Esophagus squamous epithelium (tissue), 5 donors: ENCODE data around the gene TNNT1. TPM values are rescaled to one million over a fixed set of nuclear protein-coding genes. Genes with fewer than 3 reads are reported as not detected.

Source experiments
- DNase-seq: peaks from one replicate; lab custom pipeline; 2025; lab: John Stamatoyannopoulos, UW
- H3K27ac ChIP-seq, 4 donors: fragments of 200-600 bp; sonication (generic); one replicate each; pipeline ENCODE4 v1.5.1; 2016 to 2019; ENCODE audit warnings: mild to moderate bottlenecking in 1 of 4
- H3K27me3 ChIP-seq, 4 donors: fragments of 200-600 bp; sonication (generic); 1 replicate in 3 of 4; 2 replicates in 1 of 4; pipeline versions ENCODE4 v1.5.1 to v1.6.0; 2017 to 2021; ENCODE audit warnings: antibody characterized with exemption in 1 of 4
- H3K36me3 ChIP-seq, 3 donors: fragments of 200-600 bp; sonication (generic); one replicate each; pipeline ENCODE4 v1.5.1; 2016 to 2019
- H3K4me1 ChIP-seq, 3 donors: fragments of 200-600 bp; sonication (generic); one replicate each; pipeline ENCODE4 v1.5.1; 2017 to 2019
- H3K4me3 ChIP-seq, 4 donors: fragments of 200-600 bp; sonication (generic); 1 replicate in 3 of 4; 2 replicates in 1 of 4; pipeline ENCODE4 v1.5.1; 2016 to 2019; ENCODE audit warnings: mild to moderate bottlenecking in 2 of 4, moderate library complexity in 1 of 4
- H3K9me3 ChIP-seq, 3 donors: fragments of 200-600 bp; sonication (generic); one replicate each; pipeline ENCODE4 v1.5.1; 2016 to 2019
- POLR2A ChIP-seq, 4 donors: fragments of 450-650 bp; IDR thresholded peaks; one replicate each; pipeline ENCODE4 v1.6.1; 2017; ENCODE audit warnings: antibody characterized with exemption in 4 of 4, mild to moderate bottlenecking in 4 of 4, moderate library complexity in 3 of 4
- WGBS, 2 donors: methylation state at CpG; one replicate each; pipeline ENCODE4 v1.1.5; 2018; 5-methylcytosine and 5-hydroxymethylcytosine counted together
- intact Hi-C: fragments of 100-400 bp; cut with DNase I; formaldehyde crosslinking; loops from one replicate; pipeline ENCODE4 v1.15.0; 2022
- total RNA-seq, 4 donors: library from RNA; depleted of rRNA; stranded (reverse); fragments of >200 nt; gene quantifications; one replicate each; pipeline ENCODE4 v1.1.0, GENCODE V29; 2016
- TF ChIP-seq, protein P1 (sequence below), 6 experiments: fragments of 450-650 bp in 4 of 6; fragments of 200-600 bp in 2 of 6; sonication (generic) in 2 of 6; IDR thresholded peaks; one replicate each; pipeline ENCODE4 v1.5.1; 2016 to 2019; ENCODE audit warnings: antibody characterized with exemption in 6 of 6, mild to moderate bottlenecking in 4 of 6, moderate library complexity in 4 of 6
- donor health status: DM: yes; HTN: yes; CAD: no.

The TNNT1 gene
- total RNA-seq, 4 donors from 2014 or later: 3.3 to 23.1 (median 6.2) TPM

DNA sequence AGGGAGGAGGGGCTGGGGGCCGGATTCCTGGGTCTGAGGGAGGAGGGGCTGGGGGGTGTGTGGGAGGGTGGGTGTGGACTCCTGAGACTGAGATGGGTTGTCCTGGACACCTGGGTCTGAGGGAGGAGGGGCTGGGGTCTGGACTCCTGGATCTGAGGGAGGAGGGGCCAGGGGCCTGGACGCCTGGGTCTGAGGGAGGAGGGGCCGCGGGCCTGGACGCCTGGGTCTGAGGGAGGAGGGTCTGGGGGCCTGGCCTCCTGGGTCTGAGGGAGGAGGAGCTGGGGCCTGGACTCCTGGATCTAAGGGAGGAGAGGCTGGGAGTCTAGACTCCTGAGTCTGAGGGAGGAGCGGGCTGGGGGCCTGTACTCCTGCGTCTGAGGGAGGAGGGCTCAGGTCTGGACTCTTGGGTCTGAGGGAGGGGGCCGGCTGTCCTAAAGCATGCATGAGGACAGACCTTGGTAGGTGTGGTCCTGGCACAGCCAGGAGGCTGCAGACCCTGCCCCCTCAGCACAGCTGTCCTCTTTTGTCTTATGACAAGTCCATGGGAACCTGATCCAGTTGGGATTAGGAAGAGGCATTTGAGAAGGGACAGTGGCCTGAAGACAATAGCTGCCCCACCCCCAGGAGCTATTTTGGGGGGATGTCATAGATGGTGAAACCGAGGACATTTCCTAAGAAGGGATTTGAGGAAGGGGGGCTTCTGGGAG, 1.3 kb downstream of the TNNT1 start:
- H3K4me1 ChIP-seq: peaks cover 7 to 18% (median 12%) of the 10 kb centered on the region in 3 donors
- no peak for DNase-seq
- no peaks in the 10 kb centered on the region for H3K9me3 ChIP-seq
- H3K4me3 ChIP-seq: no peak overlapping the region
- TF ChIP-seq, protein P1, sequence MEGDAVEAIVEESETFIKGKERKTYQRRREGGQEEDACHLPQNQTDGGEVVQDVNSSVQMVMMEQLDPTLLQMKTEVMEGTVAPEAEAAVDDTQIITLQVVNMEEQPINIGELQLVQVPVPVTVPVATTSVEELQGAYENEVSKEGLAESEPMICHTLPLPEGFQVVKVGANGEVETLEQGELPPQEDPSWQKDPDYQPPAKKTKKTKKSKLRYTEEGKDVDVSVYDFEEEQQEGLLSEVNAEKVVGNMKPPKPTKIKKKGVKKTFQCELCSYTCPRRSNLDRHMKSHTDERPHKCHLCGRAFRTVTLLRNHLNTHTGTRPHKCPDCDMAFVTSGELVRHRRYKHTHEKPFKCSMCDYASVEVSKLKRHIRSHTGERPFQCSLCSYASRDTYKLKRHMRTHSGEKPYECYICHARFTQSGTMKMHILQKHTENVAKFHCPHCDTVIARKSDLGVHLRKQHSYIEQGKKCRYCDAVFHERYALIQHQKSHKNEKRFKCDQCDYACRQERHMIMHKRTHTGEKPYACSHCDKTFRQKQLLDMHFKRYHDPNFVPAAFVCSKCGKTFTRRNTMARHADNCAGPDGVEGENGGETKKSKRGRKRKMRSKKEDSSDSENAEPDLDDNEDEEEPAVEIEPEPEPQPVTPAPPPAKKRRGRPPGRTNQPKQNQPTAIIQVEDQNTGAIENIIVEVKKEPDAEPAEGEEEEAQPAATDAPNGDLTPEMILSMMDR (IDR thresholded peaks at IDR 0.05): no peak
- TF ChIP-seq POLR2A (IDR thresholded peaks at IDR 0.05): no peak
- peaks cover 0 to 80% (median 13%) of the 10 kb centered on the region in 4 donors for H3K27me3 ChIP-seq
- no peaks in the 10 kb centered on the region for H3K36me3 ChIP-seq
- WGBS, 2 donors: 14 to 28% methylated on average over 2 to 4 of the region's 9 CpGs
- intact Hi-C loops: no loop called here
- H3K27ac ChIP-seq: no peak overlapping the region

GRCh38 chr19:55146705-55147273, 2.2 kb downstream of the TNNT1 start:
- intact Hi-C loops: no loop called here
- WGBS, 2 donors: 7% methylated on average over 3 of the region's 27 CpGs; no CpG with 5 or more reads in 1 of the 2 donors
- H3K4me1 ChIP-seq: peaks cover 7 to 18% (median 12%) of the 10 kb centered on the region in 3 donors
- peak overlapping the region in 1 of 4 donors; percentile 17 for H3K27ac ChIP-seq
- peaks cover 0 to 90% (median 13%) of the 10 kb centered on the region in 4 donors for H3K27me3 ChIP-seq
- H3K36me3 ChIP-seq: no peaks in the 10 kb centered on the region
- no peaks in the 10 kb centered on the region for H3K9me3 ChIP-seq
- H3K4me3 ChIP-seq: peak overlapping the region; percentile 11 to 61 (median 40)
- DNase-seq: no peak
- TF ChIP-seq POLR2A (IDR thresholded peaks at IDR 0.05): no peak
- TF ChIP-seq, protein P1 (IDR thresholded peaks at IDR 0.05): no peak

DNA sequence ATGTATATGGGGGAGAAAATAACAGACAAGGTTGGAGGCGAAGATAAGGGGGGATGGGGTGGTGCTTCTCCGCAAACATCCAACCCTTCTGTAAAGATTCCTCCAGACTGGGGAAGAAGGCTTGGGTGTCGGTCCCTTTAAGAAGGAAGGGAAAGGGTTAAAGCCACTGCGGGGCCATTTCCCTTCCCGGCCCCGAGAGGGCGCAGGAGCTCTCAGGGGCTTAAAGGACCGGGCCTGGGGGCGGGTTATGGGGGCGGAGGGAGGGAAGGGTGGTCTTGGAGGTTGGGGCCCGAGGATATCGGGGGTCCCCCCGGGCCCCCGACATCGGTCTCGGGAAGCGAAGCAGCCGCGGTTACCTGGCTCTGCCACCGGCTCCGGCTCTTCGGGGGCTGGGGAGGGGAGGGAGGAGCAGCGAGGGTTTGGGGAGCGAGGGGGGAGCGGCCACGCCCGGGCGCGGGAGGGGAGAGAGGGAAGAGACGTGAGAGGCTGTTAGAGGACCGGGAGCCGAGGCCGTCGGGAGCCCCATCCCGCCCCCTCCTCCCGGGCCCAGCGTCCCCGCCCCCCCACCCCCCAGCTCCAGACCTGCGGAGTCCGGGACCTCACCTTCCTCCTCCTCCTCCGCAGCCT, 2.8 kb downstream of the TNNT1 start:
- peak overlapping the region; percentile 11 to 61 (median 40) for H3K4me3 ChIP-seq
- H3K27me3 ChIP-seq: peaks cover 0 to 96% (median 13%) of the 10 kb centered on the region in 4 donors

DNA sequence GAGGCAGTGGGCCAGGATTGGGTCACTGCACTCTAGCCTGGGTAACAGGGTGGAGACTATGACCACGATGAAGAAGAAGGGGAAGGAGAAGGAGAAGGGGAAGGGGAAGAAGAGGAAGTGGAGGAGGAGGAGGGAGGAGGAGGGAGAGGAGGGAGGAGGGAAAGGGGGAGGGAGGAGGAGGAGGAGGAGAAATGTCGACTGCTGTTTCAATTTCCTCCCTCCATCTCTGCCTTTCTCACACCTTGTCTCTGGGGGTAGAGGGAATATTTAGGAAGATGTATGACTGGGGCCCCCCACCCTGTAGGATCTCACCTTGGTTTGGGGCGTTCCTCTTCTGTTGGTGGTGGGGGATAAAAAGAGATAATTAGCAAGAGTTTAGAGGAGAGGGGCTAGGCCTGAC, 3.8 kb downstream of the TNNT1 start:
- intact Hi-C loops: no loop called here
- H3K4me3 ChIP-seq: no peak overlapping the region
- DNase-seq: no peak
- 26 to 27% methylated on average over 3 of the region's 3 CpGs for WGBS, 2 donors
- H3K27me3 ChIP-seq: peaks cover 0 to 99% (median 13%) of the 10 kb centered on the region in 4 donors
- no peak for TF ChIP-seq POLR2A (IDR thresholded peaks at IDR 0.05)
- TF ChIP-seq, protein P1 (IDR thresholded peaks at IDR 0.05): no peak
- H3K9me3 ChIP-seq: no peaks in the 10 kb centered on the region
- peaks cover 7 to 25% (median 12%) of the 10 kb centered on the region in 3 donors for H3K4me1 ChIP-seq
- no peaks in the 10 kb centered on the region for H3K36me3 ChIP-seq
- no peak overlapping the region for H3K27ac ChIP-seq

More for the DNA sequence above, 2.8 kb downstream of the TNNT1 start:
- WGBS, 2 donors: 0% methylated on average over 2 of the region's 41 CpGs; no CpG with 5 or more reads in 1 of the 2 donors
- H3K9me3 ChIP-seq: no peaks in the 10 kb centered on the region
- TF ChIP-seq POLR2A (IDR thresholded peaks at IDR 0.05): no peak
- TF ChIP-seq, protein P1 (IDR thresholded peaks at IDR 0.05): peak in 5 of 6 experiments; percentile 15 to 55 (median 47)
- peaks cover 7 to 22% (median 12%) of the 10 kb centered on the region in 3 donors for H3K4me1 ChIP-seq
- no peaks in the 10 kb centered on the region for H3K36me3 ChIP-seq
- no peak for DNase-seq
- peak overlapping the region in 1 of 4 donors; percentile 17 for H3K27ac ChIP-seq
- intact Hi-C loops: no loop called here
